ENCODE results near the gene DOCK11.

DOCK11 gene

GRCh38 chrX:118564498-118564897 is 68.9 kb downstream of the DOCK11 start:
- Histone ChIP-seq H3K36me3 (ENCODE audit: insufficient read depth, low read length) (peaks cover 9% of the 10 kb centered on the region), H3K4me1 (ENCODE audit: insufficient read depth, low read length, severe bottlenecking) (no peaks in the 10 kb centered on the region), H3K27me3 (ENCODE audit: insufficient read depth, low read length) (no peaks in the 10 kb centered on the region), H3K9ac (ENCODE audit: low read length) (no peak overlapping the region), H3K9me2 (ENCODE audit: low read depth, low read length) (no peaks in the 10 kb centered on the region), H3K4me2 (ENCODE audit: low read length) (no peak overlapping the region), H4K20me1 (ENCODE audit: insufficient read depth, low read length) (no peaks in the 10 kb centered on the region), H3K9me3 (ENCODE audit: low read length) (no peaks in the 10 kb centered on the region), H3K79me2 (ENCODE audit: insufficient read depth, low read length) (no peaks in the 10 kb centered on the region), H3F3A (ENCODE audit: insufficient read depth, low read length) (no peaks in the 10 kb centered on the region), H2AFZ (ENCODE audit: low read length) (no peak overlapping the region), H3K4me3 (ENCODE audit: low read depth, low read length, poor library complexity, severe bottlenecking) (no peak overlapping the region), H3K27ac (ENCODE audit: low read depth, low read length, poor library complexity, severe bottlenecking) (no peak overlapping the region)
- TF ChIP-seq CTCF (IDR thresholded peaks at IDR 0.05; ENCODE audit: low read length) (no peak), EZH2 (IDR thresholded peaks at IDR 0.05; ENCODE audit: borderline replicate concordance, low read length) (no peak)

- Histone ChIP-seq H3K9ac (ENCODE audit: low read length) (no peak overlapping the region), H3K9me2 (ENCODE audit: low read depth, low read length) (no peaks in the 10 kb centered on the region), H3K36me3 (ENCODE audit: insufficient read depth, low read length) (peaks cover 13% of the 10 kb centered on the region), H3K4me3 (ENCODE audit: low read depth, low read length, poor library complexity, severe bottlenecking) (no peak overlapping the region), H3K27ac (ENCODE audit: low read depth, low read length, poor library complexity, severe bottlenecking) (no peak overlapping the region), H3F3A (ENCODE audit: insufficient read depth, low read length) (no peaks in the 10 kb centered on the region), H3K27me3 (ENCODE audit: insufficient read depth, low read length) (no peaks in the 10 kb centered on the region), H4K20me1 (ENCODE audit: insufficient read depth, low read length) (no peaks in the 10 kb centered on the region), H3K4me1 (ENCODE audit: insufficient read depth, low read length, severe bottlenecking) (no peaks in the 10 kb centered on the region), H2AFZ (ENCODE audit: low read length) (no peak overlapping the region), H3K79me2 (ENCODE audit: insufficient read depth, low read length) (no peaks in the 10 kb centered on the region), H3K9me3 (ENCODE audit: low read length) (no peaks in the 10 kb centered on the region), H3K4me2 (ENCODE audit: low read length) (no peak overlapping the region)
- no peak for TF ChIP-seq CTCF (IDR thresholded peaks at IDR 0.05; ENCODE audit: low read length)
- no peak for TF ChIP-seq EZH2 (IDR thresholded peaks at IDR 0.05; ENCODE audit: borderline replicate concordance, low read length)
Measured at GRCh38 chrX:118565853-118566252, 70.2 kb downstream of the DOCK11 start.

- Histone ChIP-seq H3K4me3 (ENCODE audit: low read depth, low read length, poor library complexity, severe bottlenecking) (no peak overlapping the region), H2AFZ (ENCODE audit: low read length) (no peak overlapping the region), H3K4me1 (ENCODE audit: insufficient read depth, low read length, severe bottlenecking) (no peaks in the 10 kb centered on the region), H3K27me3 (ENCODE audit: insufficient read depth, low read length) (no peaks in the 10 kb centered on the region), H4K20me1 (ENCODE audit: insufficient read depth, low read length) (no peaks in the 10 kb centered on the region), H3K79me2 (ENCODE audit: insufficient read depth, low read length) (no peaks in the 10 kb centered on the region), H3F3A (ENCODE audit: insufficient read depth, low read length) (no peaks in the 10 kb centered on the region), H3K27ac (ENCODE audit: low read depth, low read length, poor library complexity, severe bottlenecking) (no peak overlapping the region), H3K9me2 (ENCODE audit: low read depth, low read length) (no peaks in the 10 kb centered on the region), H3K9ac (ENCODE audit: low read length) (no peak overlapping the region), H3K36me3 (ENCODE audit: insufficient read depth, low read length) (peaks cover 13% of the 10 kb centered on the region), H3K9me3 (ENCODE audit: low read length) (no peaks in the 10 kb centered on the region), H3K4me2 (ENCODE audit: low read length) (no peak overlapping the region)
- TF ChIP-seq CTCF (IDR thresholded peaks at IDR 0.05; ENCODE audit: low read length), result no peak
- TF ChIP-seq EZH2 (IDR thresholded peaks at IDR 0.05; ENCODE audit: borderline replicate concordance, low read length), result no peak
Measured at GRCh38 chrX:118566359-118566758, 70.7 kb downstream of the DOCK11 start.
